ENCODE data around the gene SFXN5.

Gene SFXN5

DNA sequence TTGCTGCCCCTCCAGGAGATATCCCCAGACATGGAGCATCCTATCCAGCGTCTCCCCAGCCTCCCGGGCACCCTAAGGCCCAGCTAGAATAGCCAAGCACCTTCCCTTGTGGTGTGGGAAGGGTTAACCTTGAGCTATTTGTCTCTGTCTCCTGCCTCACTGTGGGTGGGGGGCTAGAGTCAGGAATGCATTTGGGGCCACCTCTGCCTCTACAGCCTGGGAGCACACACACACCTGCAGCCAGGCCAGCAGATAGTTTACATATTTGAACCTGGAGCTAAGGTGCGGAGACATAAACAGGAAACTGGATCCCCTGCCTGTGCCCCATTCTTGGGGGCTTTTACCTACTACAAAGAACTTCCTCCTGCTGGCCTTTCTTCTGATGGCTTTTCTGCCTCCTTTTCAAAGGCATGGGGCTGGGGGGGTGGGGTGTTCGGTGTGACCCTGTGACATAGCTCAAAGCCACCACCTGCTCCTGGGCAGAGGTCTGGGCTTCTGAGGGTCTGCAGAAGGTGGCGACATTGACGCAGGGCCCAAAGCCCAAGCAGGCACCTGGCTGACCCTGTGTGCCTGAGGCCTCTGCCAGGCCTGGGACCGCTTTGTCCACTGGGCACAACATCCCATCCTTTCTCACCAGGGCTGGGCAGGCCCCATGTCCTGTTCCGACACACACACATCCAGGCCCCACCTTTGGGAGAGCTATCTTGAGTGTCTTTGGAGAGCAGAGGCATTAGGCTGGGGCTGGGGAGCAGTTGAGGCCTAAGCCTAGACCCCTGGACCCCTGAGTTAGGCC, 120.0 kb downstream of the SFXN5 start:
- TF ChIP-seq, protein P1, sequence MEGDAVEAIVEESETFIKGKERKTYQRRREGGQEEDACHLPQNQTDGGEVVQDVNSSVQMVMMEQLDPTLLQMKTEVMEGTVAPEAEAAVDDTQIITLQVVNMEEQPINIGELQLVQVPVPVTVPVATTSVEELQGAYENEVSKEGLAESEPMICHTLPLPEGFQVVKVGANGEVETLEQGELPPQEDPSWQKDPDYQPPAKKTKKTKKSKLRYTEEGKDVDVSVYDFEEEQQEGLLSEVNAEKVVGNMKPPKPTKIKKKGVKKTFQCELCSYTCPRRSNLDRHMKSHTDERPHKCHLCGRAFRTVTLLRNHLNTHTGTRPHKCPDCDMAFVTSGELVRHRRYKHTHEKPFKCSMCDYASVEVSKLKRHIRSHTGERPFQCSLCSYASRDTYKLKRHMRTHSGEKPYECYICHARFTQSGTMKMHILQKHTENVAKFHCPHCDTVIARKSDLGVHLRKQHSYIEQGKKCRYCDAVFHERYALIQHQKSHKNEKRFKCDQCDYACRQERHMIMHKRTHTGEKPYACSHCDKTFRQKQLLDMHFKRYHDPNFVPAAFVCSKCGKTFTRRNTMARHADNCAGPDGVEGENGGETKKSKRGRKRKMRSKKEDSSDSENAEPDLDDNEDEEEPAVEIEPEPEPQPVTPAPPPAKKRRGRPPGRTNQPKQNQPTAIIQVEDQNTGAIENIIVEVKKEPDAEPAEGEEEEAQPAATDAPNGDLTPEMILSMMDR (IDR thresholded peaks at IDR 0.05) = no peak

DNA sequence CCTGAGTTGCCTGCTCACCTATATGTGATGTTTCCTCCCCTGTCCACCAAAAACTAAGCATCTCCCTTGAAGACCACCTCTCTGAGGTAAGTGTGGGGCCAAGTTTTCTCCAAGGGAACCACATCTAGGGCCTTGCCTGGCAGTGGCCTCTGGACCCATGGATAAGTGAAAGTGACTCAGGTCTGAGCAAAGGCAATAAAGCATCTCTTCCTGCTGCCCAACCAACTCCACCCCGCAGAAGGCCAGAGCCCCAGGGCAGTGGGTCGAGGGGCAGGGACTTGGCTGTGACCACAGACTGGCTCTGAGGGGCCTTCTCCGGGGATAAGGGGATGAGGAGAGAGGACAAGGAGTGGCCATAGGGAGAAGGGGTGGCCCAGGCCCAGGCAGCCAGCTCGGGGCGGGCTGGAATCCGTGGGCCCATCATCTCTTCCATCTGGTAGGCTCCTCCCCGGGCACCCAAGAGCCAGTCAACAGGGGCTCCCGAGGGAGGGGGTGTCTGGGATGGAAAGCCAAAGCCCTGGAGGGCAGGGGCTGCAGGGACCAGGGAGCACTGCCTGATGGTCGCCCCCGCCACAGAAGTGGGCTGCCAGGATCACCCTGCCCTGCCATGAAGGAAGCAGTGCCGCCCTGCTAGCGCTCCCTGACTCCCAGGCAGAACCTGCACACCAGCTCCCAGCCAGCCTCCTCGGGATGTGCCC, 120.8 kb downstream of the SFXN5 start:
- TF ChIP-seq, protein P1 (IDR thresholded peaks at IDR 0.05) = no peak

DNA sequence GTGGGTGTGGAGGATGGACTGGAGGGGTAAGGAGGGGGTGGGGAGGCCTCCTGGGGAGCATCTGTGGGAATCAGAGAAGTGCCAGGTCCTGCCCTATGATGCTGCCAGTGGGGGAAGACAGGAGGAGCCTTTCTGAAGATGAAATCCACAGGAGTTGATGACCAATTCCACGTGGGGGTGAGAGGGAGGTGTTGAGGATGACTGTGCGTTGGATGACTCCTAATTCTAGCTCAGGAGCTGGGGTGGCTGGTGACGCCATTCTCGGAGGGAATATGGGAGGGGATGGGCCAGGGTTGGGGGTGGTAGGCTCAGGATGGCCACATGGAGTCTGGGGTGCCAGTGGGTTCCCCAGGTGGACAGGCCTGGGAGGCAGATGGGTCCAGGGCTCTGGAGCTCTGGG, 121.9 kb downstream of the SFXN5 start:
- TF ChIP-seq, protein P1 (IDR thresholded peaks at IDR 0.05) = no peak

DNA sequence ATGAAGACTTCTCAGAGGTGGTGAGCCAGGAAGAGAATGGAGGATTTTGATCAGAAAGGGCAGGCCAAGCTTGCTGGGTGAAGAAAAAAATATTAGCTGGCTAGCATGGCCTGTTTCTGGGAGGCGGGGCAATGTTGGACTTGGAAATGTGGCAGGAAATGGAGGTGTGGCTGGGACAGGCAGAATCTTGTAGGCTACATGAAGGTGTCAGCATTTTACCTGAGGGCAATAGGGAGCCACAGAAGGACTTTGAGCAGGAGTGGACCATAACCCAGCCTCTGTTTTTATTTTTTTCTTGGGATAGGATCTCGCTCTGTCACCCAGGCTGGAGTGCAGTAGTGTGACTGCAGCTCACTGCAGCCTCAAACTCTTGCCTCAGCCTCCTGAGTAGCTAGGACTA, 122.5 kb downstream of the SFXN5 start:
- TF ChIP-seq, protein P1 (IDR thresholded peaks at IDR 0.05) = no peak

DNA sequence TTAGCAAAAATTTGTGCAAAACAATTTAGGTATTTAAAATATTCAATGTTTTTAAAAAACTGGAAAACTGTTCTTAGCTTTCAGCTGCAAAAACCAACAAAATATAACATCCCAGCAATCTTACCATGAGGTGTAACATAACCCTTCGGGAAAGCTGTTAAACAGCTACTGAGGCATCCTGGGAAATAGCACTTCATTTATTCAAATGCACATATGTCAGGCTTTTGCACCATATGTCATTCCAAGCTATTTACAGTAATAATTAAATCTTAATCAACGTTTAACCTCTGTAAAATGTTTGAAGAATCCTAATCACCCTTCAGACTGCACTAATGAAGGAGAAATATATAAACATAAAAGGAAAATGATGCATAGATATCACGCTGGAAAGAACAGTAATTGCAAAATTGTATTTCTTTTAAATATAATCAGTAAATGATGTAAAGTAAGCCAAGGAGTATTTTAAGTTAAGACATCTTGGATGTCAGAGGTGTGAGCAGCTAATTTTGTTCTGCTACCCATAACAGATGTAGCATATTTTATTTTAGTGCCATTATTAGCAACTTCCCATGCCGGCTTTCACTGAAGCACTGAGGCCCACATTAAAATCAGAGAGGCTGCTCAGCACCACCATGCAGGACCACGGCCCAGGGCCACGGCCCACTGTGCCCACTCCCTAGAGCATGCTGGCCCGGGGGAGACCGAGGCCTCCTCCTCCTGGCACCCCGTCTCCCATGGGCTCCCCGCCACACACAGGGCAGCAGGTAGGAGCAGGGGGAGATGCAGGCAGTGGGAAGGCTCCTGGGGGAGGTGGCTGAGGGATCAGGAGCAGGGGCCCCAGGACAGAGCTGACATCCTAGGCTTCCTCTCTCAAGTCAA, 123.3 kb downstream of the SFXN5 start:
- TF ChIP-seq, protein P1 (IDR thresholded peaks at IDR 0.05) = no peak

DNA sequence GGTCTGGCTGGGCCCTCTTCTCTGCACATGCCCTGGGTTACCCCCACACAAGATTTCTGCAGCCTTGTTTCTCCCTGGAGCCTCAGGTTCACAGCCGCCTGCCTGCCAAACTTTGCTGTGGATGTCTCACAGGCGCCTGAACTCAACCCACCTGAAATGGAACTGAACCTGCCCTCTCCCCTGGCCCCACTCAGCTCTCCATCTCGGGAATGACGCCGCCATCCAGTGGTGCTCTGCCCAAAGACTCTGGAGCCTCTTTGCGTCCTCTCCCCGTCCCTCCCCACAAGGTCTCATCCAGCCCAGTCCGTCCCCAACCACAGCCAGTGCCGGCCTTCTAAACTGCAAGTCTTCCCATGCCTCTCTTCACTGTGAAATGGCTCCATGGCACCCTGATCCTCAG, 125.0 kb downstream of the SFXN5 start:
- TF ChIP-seq, protein P1 (IDR thresholded peaks at IDR 0.05) = no peak

DNA sequence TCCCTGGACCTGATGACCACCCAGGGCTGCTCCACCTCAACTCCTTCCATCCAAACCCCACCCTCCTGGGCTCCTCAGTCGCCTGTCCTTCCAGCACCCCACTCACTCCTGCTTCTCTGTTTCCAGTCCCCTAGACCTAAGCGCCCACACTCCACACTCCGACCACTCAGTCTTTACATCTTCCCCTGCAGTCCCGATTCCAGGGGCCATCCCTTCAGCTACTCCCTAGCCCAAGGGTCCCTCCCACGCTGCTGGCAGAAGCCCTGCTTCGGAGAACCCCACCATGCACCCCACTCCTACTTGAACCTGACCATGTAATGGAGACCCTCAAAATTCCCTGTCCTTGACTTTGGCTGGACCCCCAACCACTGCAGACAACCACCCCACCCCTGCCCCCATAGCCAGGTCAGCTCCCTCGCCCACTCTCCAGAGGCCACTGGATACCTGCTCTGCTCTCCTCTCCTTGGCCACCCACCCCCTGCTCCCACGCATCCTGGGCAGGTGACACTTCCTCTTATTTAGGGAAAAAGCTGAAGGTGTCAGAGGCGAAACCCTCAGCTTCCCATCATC, 126.0 kb downstream of the SFXN5 start:
- TF ChIP-seq, protein P1 (IDR thresholded peaks at IDR 0.05) = no peak
